Esophagus muscularis mucosa (tissue), 4 donors: ENCODE results near the gene KANK2. TPM values are rescaled to one million over a fixed set of nuclear protein-coding genes. Genes with fewer than 3 reads are reported as not detected.
"Not testable (repeated sequence)": the region's sequence is repeated elsewhere in the genome, so short reads cannot be mapped to it uniquely, and the experiment has no call there.

Experiments used
- DNase-seq: peaks from one replicate; pipeline ENCODE4 v3.0.0-alpha.2; 2017; ENCODE audit errors: extremely low spot score
- H3K27ac ChIP-seq, 4 donors: fragments of 200-600 bp; sonication (generic); replicated peaks in 1 of 4; 1 replicate in 3 of 4; 2 replicates in 1 of 4; pipeline ENCODE4 v1.5.1; 2016 to 2019; ENCODE audit warnings: mild to moderate bottlenecking in 1 of 4
- H3K27me3 ChIP-seq, 4 donors: fragments of 200-600 bp; sonication (generic); one replicate each; pipeline versions ENCODE4 v1.5.1 to v1.6.0; 2016 to 2019
- H3K36me3 ChIP-seq, 4 donors: fragments of 200-600 bp; sonication (generic); one replicate each; pipeline ENCODE4 v1.5.1; 2016 to 2019
- H3K4me1 ChIP-seq, 4 donors: fragments of 200-600 bp; sonication (generic); one replicate each; pipeline ENCODE4 v1.5.1; 2016 to 2019
- H3K4me3 ChIP-seq, 4 donors: fragments of 200-600 bp; sonication (generic); 1 replicate in 2 of 4; 2 replicates in 2 of 4; pipeline ENCODE4 v1.5.1; 2016 to 2019; ENCODE audit warnings: mild to moderate bottlenecking in 4 of 4, moderate library complexity in 1 of 4
- H3K9me3 ChIP-seq, 4 donors: fragments of 200-600 bp; sonication (generic); 1 replicate in 3 of 4; 2 replicates in 1 of 4; pipeline ENCODE4 v1.5.1; 2016 to 2019
- EP300 ChIP-seq: sonication (generic); formaldehyde crosslinking; IDR thresholded peaks from one replicate; pipeline ENCODE4 v1.6.1; 2017; ENCODE audit warnings: antibody characterized with exemption
- POLR2A ChIP-seq: fragments of 450-650 bp; IDR thresholded peaks from one replicate; pipeline ENCODE4 v1.6.1; 2017; ENCODE audit warnings: antibody characterized with exemption, moderate library complexity, mild to moderate bottlenecking, low read depth
- POLR2AphosphoS5 ChIP-seq, 2 donors: sonication (generic); formaldehyde crosslinking; IDR thresholded peaks; one replicate each; pipeline ENCODE4 v1.6.1; 2017; ENCODE audit warnings: antibody characterized with exemption in 2 of 2
- WGBS: methylation state at CpG from one replicate; pipeline ENCODE4 v1.1.5; 2018; 5-methylcytosine and 5-hydroxymethylcytosine counted together
- intact Hi-C: fragments of 100-400 bp; cut with DNase I; formaldehyde crosslinking; loops from one replicate; pipeline ENCODE4 v1.15.1; 2023
- total RNA-seq, 4 donors: library from RNA; depleted of rRNA; stranded (reverse); fragments of >200 nt; gene quantifications; one replicate each; pipeline versions ENCODE4 v1.1.0 to v1.2.1, GENCODE V29; 2016
- TF ChIP-seq, protein P1 (sequence below), 3 experiments: fragments of 200-600 bp in 2 of 3; fragments of 450-650 bp in 1 of 3; sonication (generic) in 2 of 3; IDR thresholded peaks; one replicate each; pipeline ENCODE4 v1.5.1; 2017 to 2019; ENCODE audit warnings: antibody characterized with exemption in 3 of 3, mild to moderate bottlenecking in 2 of 3, moderate library complexity in 1 of 3

Gene KANK2
- total RNA-seq, 4 donors from 2014 or later: 1,125 to 1,746 (median 1,157) TPM

DNA sequence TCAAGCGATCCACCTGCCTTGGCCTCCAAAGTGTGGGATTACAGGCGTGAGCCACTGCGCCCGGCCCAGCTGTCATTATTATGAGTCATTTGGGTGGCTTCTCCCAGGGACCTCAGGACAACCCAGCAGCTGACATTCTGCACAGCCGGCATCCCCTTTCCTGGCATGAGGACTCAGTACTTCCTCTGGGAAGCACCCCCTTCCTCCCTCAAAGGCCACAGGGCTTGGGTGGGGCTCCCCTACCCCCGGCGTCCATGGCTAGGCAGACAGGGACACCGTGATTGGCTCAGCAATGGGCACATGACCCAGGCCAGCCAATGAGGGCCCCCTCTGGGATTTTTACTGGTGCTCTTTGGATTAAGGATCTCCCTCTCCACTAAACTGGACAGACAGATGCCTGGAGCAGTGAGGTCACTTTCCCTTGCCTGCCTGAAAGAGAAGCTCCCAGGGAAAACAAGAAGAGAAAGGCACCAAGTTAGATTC, 6.0 kb downstream of the KANK2 start:
- peak overlapping the region; percentile 2 to 83 (median 44) for H3K4me3 ChIP-seq
- peak overlapping the region; percentile 89 to 98 (median 96) for H3K27ac ChIP-seq
- no peaks in the 10 kb centered on the region for H3K27me3 ChIP-seq
- peaks cover 34 to 77% (median 75%) of the 10 kb centered on the region in 4 donors for H3K36me3 ChIP-seq
- intact Hi-C loops: no loop called here
- 9% methylated on average over 8 of the region's 8 CpGs for WGBS
- no peaks in the 10 kb centered on the region for H3K9me3 ChIP-seq
- TF ChIP-seq EP300 (no peak), POLR2AphosphoS5 (IDR thresholded peaks at IDR 0.05) (peak; percentile 63 to 74), POLR2A (no peak)
- TF ChIP-seq, protein P1, sequence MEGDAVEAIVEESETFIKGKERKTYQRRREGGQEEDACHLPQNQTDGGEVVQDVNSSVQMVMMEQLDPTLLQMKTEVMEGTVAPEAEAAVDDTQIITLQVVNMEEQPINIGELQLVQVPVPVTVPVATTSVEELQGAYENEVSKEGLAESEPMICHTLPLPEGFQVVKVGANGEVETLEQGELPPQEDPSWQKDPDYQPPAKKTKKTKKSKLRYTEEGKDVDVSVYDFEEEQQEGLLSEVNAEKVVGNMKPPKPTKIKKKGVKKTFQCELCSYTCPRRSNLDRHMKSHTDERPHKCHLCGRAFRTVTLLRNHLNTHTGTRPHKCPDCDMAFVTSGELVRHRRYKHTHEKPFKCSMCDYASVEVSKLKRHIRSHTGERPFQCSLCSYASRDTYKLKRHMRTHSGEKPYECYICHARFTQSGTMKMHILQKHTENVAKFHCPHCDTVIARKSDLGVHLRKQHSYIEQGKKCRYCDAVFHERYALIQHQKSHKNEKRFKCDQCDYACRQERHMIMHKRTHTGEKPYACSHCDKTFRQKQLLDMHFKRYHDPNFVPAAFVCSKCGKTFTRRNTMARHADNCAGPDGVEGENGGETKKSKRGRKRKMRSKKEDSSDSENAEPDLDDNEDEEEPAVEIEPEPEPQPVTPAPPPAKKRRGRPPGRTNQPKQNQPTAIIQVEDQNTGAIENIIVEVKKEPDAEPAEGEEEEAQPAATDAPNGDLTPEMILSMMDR (IDR thresholded peaks at IDR 0.05): no peak
- peaks cover 91 to 100% (median 100%) of the 10 kb centered on the region in 4 donors for H3K4me1 ChIP-seq
- no peak for DNase-seq

DNA sequence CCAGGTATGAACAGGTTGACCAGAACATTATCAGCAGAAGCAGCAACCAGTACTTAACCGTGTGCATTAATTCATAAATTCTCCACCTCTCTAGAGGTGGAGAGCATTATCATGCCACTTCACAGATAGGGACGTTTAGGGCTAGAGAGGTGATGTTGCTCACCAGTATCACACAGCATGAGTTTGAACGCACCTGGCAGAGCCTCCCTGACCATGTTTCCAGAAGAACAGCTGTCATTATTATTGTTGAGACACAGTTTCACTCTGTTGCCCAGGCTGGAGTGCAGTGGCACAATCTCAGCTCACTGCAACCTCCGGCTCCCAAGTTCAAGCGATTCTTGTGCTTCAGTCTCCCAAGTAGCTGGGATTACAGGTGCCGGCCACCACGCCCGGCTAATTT, 6.8 kb downstream of the KANK2 start:
- Histone ChIP-seq H3K27me3 (no peaks in the 10 kb centered on the region), H3K36me3 (peaks cover 42 to 83% (median 82%) of the 10 kb centered on the region in 4 donors), H3K4me1 (peaks cover 90 to 100% (median 100%) of the 10 kb centered on the region in 4 donors), H3K27ac (peak overlapping the region; percentile 89 to 98 (median 96)), H3K9me3 (no peaks in the 10 kb centered on the region), H3K4me3 (peak overlapping the region in 3 of 4 donors; percentile 22 to 83 (median 66))
- WGBS: 67% methylated on average over 8 of the region's 8 CpGs
- DNase-seq: no peak
- intact Hi-C loops: no loop called here
- TF ChIP-seq, protein P1 (IDR thresholded peaks at IDR 0.05): no peak
- TF ChIP-seq EP300 (no peak), POLR2A (no peak), POLR2AphosphoS5 (IDR thresholded peaks at IDR 0.05) (no peak)

DNA sequence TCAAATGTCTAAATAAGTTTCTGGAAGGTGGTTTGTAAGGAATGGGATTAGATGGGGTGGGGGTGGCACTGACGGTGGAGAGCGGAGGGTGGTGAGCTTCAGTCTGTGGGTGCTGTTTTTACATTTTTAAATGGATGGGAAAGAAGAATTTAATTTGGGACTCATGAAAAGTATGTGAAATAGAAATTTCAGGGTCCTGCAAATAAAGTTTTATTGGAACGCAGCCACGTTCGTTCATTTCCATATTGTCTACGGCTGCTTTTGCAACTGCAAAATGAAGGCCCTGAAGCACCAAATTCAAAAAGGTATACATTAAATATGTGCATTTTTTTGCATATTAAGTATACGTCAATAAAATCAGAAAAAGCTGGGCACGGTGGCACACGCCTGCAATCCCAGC, 9.9 kb downstream of the KANK2 start:
- DNase-seq: no peak
- Histone ChIP-seq H3K4me3 (no peak overlapping the region), H3K27me3 (no peaks in the 10 kb centered on the region), H3K27ac (peak overlapping the region; percentile 89 to 98 (median 96)), H3K9me3 (no peaks in the 10 kb centered on the region), H3K36me3 (peaks cover 27 to 78% (median 76%) of the 10 kb centered on the region in 4 donors), H3K4me1 (peaks cover 76 to 100% (median 92%) of the 10 kb centered on the region in 4 donors)
- 79% methylated on average over 9 of the region's 9 CpGs for WGBS
- intact Hi-C loops: no loop called here
- TF ChIP-seq POLR2AphosphoS5 (IDR thresholded peaks at IDR 0.05) (no peak), EP300 (no peak), POLR2A (no peak)
- TF ChIP-seq, protein P1 (IDR thresholded peaks at IDR 0.05): no peak

DNA sequence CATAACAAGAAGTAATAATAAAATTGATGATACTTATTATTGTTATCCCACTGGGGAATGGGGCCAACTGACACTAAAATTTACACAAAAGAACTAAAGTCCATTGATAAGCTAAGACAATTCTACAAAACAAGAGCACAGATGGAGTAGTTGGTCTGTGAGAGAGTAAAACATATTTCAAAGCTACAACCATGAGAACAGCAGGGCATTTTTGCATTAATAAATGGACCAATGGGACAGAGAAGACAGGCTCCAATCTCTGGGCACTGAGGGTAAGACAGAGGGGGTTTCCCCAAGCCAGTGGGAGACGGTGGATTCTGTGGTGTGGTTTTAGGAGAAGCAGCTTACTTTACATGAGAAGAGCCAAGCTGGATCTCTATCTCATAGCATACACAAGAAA, 14.4 kb downstream of the KANK2 start:
- H3K9me3 ChIP-seq: no peaks in the 10 kb centered on the region
- peak overlapping the region; percentile 89 to 98 (median 96) for H3K27ac ChIP-seq
- no peak for DNase-seq
- H3K36me3 ChIP-seq: peaks cover 29 to 74% (median 63%) of the 10 kb centered on the region in 4 donors
- H3K27me3 ChIP-seq: no peaks in the 10 kb centered on the region
- peaks cover 60 to 99% (median 91%) of the 10 kb centered on the region in 4 donors for H3K4me1 ChIP-seq
- no peak for TF ChIP-seq POLR2A
- TF ChIP-seq, protein P1 (IDR thresholded peaks at IDR 0.05): no peak
- no peak for TF ChIP-seq EP300
- TF ChIP-seq POLR2AphosphoS5 (IDR thresholded peaks at IDR 0.05): no peak
- intact Hi-C loops: no loop called here
- no peak overlapping the region for H3K4me3 ChIP-seq
- 88% methylated on average over 1 of the region's 1 CpG for WGBS

DNA sequence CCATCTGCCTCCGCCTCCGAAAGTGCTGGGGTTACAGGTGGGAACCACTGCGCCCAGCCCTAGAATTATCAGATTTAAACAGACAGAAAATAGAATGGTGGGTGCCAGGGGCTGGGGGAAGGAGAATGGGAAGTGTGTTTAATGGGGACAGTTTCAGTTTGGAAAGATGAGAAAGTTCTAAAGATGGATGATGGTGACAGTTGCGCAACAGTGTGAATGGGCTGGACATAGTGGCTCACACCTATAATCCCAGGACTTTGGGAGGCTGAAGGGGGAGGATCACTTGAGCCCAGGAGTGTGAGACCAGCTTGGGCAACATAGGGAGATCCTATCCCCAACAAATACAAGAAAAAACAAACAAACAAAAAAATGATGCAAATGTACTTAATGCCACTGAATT, 15.9 kb downstream of the KANK2 start:
- Histone ChIP-seq H3K27me3 (no peaks in the 10 kb centered on the region), H3K27ac (peak overlapping the region; percentile 89 to 98 (median 96)), H3K4me3 (no peak overlapping the region), H3K9me3 (no peaks in the 10 kb centered on the region), H3K36me3 (peaks cover 37 to 74% (median 65%) of the 10 kb centered on the region in 4 donors), H3K4me1 (peaks cover 48 to 90% (median 81%) of the 10 kb centered on the region in 4 donors)
- WGBS: 75% methylated on average over 4 of the region's 4 CpGs
- no peak for DNase-seq
- intact Hi-C loops: no loop called here
- TF ChIP-seq POLR2A (no peak), EP300 (no peak), POLR2AphosphoS5 (IDR thresholded peaks at IDR 0.05) (no peak)
- TF ChIP-seq, protein P1 (IDR thresholded peaks at IDR 0.05): no peak

DNA sequence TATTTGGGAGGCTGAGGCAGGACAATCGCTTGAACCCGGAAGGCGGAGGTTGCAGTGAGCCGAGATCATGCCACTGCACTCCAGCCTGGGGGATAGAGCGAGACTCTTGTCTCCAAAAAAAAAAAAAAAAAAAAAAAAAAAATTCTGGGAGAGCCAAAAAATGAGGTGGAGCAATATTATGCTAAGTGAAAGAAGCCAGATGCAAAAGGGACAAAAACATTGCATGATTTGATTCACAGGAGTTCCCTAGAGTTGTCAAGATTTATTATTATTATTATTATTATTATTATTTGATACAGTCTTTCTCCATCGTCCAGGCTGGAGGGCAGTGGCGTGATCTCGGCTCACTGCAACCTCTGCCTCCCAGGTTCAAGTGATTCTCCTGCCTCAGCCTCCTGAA, 16.4 kb downstream of the KANK2 start:
- DNase-seq, H3K9me3 ChIP-seq, intact Hi-C loops, H3K27me3 ChIP-seq: not testable (repeated sequence)
- Histone ChIP-seq H3K36me3 (peaks cover 37 to 74% (median 65%) of the 10 kb centered on the region in 4 donors), H3K4me3 (peak overlapping the region in 1 of 4 donors; percentile 2), H3K4me1 (peaks cover 47 to 84% (median 76%) of the 10 kb centered on the region in 4 donors), H3K27ac (peak overlapping the region; percentile 89 to 98 (median 96))
- 44% methylated on average over 8 of the region's 8 CpGs for WGBS
